Measurements from ENCODE around the gene BBOX1.
"Not testable (repeated sequence)": the region's sequence is repeated elsewhere in the genome, so short reads cannot be mapped to it uniquely, and the experiment has no call there.

BBOX1 gene

DNA sequence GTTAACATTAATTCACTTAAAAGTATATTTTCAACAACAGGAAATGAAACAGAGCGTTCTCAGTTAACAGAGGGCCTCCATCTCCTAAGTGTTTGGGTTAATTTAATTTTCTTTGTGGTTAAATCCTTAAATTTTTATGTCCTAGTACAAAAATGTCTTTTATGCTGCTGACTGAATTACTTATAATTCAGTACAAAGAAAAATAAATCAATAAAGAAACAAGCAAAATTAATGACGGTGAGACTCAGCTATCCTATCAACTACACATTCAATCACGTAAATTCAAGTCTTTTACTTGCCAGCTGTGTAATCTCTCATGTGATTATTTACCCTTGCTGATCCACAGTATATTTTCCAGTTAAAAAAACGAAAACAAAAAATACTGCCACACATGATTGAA lies 81.4 kb downstream of the BBOX1 start:
- DNase-seq (ENCODE audit: low spot score): no peak
- TF ChIP-seq, protein P1, sequence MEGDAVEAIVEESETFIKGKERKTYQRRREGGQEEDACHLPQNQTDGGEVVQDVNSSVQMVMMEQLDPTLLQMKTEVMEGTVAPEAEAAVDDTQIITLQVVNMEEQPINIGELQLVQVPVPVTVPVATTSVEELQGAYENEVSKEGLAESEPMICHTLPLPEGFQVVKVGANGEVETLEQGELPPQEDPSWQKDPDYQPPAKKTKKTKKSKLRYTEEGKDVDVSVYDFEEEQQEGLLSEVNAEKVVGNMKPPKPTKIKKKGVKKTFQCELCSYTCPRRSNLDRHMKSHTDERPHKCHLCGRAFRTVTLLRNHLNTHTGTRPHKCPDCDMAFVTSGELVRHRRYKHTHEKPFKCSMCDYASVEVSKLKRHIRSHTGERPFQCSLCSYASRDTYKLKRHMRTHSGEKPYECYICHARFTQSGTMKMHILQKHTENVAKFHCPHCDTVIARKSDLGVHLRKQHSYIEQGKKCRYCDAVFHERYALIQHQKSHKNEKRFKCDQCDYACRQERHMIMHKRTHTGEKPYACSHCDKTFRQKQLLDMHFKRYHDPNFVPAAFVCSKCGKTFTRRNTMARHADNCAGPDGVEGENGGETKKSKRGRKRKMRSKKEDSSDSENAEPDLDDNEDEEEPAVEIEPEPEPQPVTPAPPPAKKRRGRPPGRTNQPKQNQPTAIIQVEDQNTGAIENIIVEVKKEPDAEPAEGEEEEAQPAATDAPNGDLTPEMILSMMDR (IDR thresholded peaks at IDR 0.05; ENCODE audit: borderline replicate concordance, control extremely low read depth, extremely low read depth, insufficient read depth, missing control alignments): no peak
- in situ Hi-C loops (cut with MboI; ENCODE audit: low sequenced_read_pairs, unreplicated experiment): no loop called here

DNA sequence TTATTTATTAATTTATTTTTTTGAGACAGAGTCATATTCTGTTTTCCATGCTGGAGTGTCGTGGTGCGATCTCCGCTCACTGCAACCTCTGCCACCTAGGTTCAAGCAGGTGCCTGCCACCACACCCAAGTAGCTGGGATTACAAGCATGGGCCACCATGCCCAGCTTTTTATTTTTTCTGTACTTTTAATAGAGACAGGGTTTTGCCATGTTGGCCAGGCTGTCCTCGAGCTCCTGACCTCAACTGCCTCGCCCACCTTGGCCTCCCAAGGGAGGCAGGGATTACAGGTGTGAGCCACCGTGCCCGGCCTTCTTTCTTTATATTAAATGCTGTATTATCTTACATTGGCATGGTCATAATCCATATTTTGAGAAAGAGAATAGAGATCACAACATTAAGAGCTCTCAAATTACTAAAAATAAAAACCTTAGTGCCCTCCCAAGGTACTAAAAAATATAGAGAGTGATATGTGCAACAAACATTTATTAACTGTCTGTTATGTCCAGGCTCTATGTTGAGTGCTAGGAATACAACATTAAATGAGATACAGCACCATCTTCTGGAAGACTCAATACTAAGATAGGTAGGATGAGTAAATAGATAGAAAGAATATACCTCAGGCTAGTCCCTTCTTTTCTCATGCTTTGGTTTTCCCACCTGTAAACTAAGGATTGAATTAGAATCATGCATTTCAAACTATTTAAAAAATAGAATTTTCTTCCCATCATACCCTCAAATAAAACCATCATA lies 84.1 kb downstream of the BBOX1 start:
- in situ Hi-C loops (cut with MboI; ENCODE audit: low sequenced_read_pairs, unreplicated experiment): no loop called here
- TF ChIP-seq, protein P1 (IDR thresholded peaks at IDR 0.05; ENCODE audit: borderline replicate concordance, control extremely low read depth, extremely low read depth, insufficient read depth, missing control alignments): no peak
- no peak for DNase-seq (ENCODE audit: low spot score)

DNA sequence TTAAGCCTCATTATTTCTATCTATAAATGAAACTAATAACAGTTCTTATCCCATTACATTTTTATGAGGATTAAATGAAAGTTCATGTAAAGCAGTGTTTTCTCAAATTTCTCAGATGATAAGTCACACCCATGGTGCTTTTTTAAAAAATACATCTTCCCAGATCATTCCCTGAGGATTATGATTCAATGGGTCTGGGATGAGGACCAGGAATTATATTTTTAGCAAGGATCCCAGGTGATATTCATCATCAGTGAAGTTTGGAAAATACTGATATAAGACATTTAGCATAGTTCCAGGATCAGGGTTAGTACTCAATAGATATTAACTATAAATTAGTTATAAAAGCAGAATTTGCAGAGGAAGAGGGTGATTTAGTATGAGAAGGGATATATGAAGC lies 89.1 kb downstream of the BBOX1 start:
- in situ Hi-C loops (cut with MboI; ENCODE audit: low sequenced_read_pairs, unreplicated experiment): no loop called here
- TF ChIP-seq, protein P1 (IDR thresholded peaks at IDR 0.05; ENCODE audit: borderline replicate concordance, control extremely low read depth, extremely low read depth, insufficient read depth, missing control alignments): no peak
- DNase-seq (ENCODE audit: low spot score): no peak

DNA sequence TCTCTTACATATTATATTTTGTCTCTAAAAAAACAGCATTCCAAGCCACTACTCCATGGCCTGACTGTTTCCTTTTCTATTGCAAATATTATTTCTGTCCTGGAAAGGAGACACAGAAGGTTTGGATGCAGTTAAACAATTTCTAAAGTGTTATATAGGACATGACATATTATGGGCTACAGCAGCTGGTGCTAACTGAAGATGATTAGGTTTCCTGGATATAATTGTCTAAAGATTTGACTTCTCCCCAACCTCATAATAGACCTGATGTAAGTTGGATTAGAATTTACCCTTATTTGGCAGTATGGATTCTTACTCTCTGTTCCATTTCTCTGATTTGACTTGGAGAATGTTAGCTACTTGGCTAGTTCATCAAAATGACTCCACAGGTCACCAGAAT lies 90.2 kb downstream of the BBOX1 start:
- TF ChIP-seq, protein P1 (IDR thresholded peaks at IDR 0.05; ENCODE audit: borderline replicate concordance, control extremely low read depth, extremely low read depth, insufficient read depth, missing control alignments): no peak
- in situ Hi-C loops (cut with MboI; ENCODE audit: low sequenced_read_pairs, unreplicated experiment): no loop called here
- DNase-seq (ENCODE audit: low spot score): no peak

DNA sequence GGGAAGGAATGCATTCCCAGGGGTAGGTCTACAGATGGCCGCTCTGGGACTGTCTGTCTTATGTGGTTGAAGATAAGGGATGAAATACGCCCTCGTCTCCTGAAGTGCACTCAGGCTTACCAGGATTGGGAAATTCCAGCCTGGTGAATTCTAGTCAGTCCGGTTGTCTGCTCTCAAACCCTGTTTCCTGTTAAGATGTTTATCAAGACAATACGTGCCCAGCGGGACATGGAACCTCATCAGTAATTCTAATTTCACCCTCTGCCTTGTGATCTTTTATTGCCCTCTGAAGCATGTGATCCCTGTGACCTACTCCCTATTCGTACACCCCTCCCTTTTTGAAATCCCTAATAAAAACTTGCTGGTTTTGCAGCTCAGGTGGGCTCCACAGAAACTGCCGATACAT lies 95.3 kb downstream of the BBOX1 start:
- in situ Hi-C loops (cut with MboI; ENCODE audit: low sequenced_read_pairs, unreplicated experiment); DNase-seq (ENCODE audit: low spot score): not testable (repeated sequence)

DNA sequence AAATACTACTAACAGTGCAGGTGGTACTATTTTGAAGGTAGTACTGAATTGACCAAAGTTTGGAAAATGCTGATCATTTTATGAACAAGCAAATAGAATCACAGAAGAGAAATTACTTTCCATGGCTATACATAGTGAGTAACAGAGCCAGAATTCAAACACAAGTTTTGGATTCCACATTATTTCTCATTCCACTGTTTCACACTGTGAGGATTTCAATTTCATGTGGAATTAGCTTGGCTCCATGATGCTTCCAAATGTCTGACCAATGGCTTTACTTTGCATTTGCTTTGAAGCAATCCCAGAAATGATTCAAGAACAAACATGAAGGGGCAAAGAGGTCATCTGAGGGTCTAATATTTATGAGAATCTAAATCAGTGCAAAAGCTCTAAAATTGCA lies 98.1 kb downstream of the BBOX1 start:
- no peak for DNase-seq (ENCODE audit: low spot score)
- in situ Hi-C loops (cut with MboI; ENCODE audit: low sequenced_read_pairs, unreplicated experiment): no loop called here
- TF ChIP-seq, protein P1 (IDR thresholded peaks at IDR 0.05; ENCODE audit: borderline replicate concordance, control extremely low read depth, extremely low read depth, insufficient read depth, missing control alignments): no peak

DNA sequence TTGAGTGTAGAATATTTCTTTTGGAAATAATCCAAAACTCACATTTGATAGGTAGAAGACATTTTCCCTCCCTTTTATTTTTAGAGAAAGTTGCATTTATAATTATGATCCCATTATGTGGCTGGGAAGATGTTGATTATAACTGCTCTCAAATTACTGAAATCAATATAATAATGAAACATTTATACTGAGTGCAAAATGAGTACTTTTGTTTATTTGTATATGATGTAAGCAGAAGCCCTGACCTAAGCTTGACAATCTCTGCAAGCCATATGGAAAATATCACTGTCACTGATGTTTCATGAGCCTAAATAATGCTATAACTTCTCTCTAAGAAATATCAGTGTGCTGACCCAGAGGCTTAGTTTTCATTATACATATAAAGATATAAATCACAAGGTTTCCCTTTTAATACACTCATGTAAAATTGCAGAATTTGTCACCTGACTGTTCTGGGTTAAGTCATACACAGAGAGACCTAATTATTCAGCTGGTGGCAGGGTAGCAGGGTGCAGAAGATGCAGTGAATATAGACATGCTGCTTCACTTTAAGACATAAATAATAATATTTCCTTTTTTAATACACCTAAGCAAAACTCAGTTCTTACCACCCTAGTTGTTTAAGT lies 99.2 kb downstream of the BBOX1 start:
- TF ChIP-seq, protein P1 (IDR thresholded peaks at IDR 0.05; ENCODE audit: borderline replicate concordance, control extremely low read depth, extremely low read depth, insufficient read depth, missing control alignments): no peak
- no peak for DNase-seq (ENCODE audit: low spot score)
- in situ Hi-C loops (cut with MboI; ENCODE audit: low sequenced_read_pairs, unreplicated experiment): no loop called here
